Neural progenitor cell (in vitro differentiated cells): Measurements from ENCODE around the gene PNKP. TPM values are rescaled to one million over a fixed set of nuclear protein-coding genes. Genes with fewer than 3 reads are reported as not detected.

Experiments
- DNase-seq: peaks from one replicate; pipeline ENCODE4 v3.0.0-alpha.2; 2016; ENCODE audit warnings: low spot score
- H2AFZ ChIP-seq: fragments of 200-600 bp; sonication (generic); replicated peaks from 2 replicates; pipeline ENCODE4 v1.6.1; 2016; ENCODE audit warnings: antibody characterized with exemption
- H3F3A ChIP-seq: fragments of 200-600 bp; sonication (generic); 2 replicates; pipeline ENCODE4 v1.6.1; 2016; ENCODE audit warnings: antibody characterized with exemption, low read depth
- H3K27ac ChIP-seq: fragments of 200-600 bp; sonication (generic); 2 replicates; pipeline ENCODE4 v1.5.1; 2016; ENCODE audit warnings: mild to moderate bottlenecking
- H3K27me3 ChIP-seq: fragments of 200-600 bp; sonication (generic); 2 replicates; pipeline ENCODE4 v1.6.1; 2016; ENCODE audit warnings: mild to moderate bottlenecking, moderate library complexity
- H3K36me3 ChIP-seq: fragments of 200-600 bp; sonication (generic); 2 replicates; pipeline ENCODE4 v1.5.1; 2016
- H3K4me1 ChIP-seq: fragments of 200-600 bp; sonication (generic); 2 replicates; pipeline ENCODE4 v1.6.1; 2016; ENCODE audit warnings: mixed run types
- H3K4me2 ChIP-seq: fragments of 200-600 bp; sonication (generic); 2 replicates; pipeline ENCODE4 v1.6.1; 2016
- H3K4me3 ChIP-seq: fragments of 200-600 bp; sonication (generic); 2 replicates; pipeline ENCODE4 v1.5.1; 2016
- H3K79me2 ChIP-seq: fragments of 200-600 bp; sonication (generic); 2 replicates; pipeline ENCODE4 v1.6.1; 2016; ENCODE audit warnings: low read depth
- H3K9ac ChIP-seq: fragments of 200-600 bp; sonication (generic); 2 replicates; pipeline ENCODE4 v1.6.1; 2016
- H3K9me3 ChIP-seq: fragments of 200-600 bp; sonication (generic); 2 replicates; pipeline ENCODE4 v1.5.1; 2016; ENCODE audit warnings: low read depth
- H4K20me1 ChIP-seq: fragments of 200-600 bp; sonication (generic); 2 replicates; pipeline ENCODE4 v1.6.1; 2016; ENCODE audit warnings: low read depth
- H3K27ac Mint-ChIP-seq: 3 replicates; pipeline ENCODE4 v1.8.0; 2021; ENCODE audit warnings: mixed read lengths
- H3K27me3 Mint-ChIP-seq: 2 replicates; pipeline ENCODE4 v1.8.0; 2022; ENCODE audit warnings: low read depth, mild to moderate bottlenecking, inconsistent platforms, moderate library complexity, mixed read lengths; ENCODE audit not compliant: insufficient read depth
- H3K36me3 Mint-ChIP-seq: 3 replicates; pipeline ENCODE4 v1.8.0; 2021; ENCODE audit warnings: mixed read lengths
- H3K4me1 Mint-ChIP-seq: 3 replicates; pipeline ENCODE4 v1.8.0; 2021; ENCODE audit warnings: mixed read lengths
- H3K4me3 Mint-ChIP-seq: 3 replicates; pipeline ENCODE4 v1.8.0; 2021; ENCODE audit warnings: mild to moderate bottlenecking, moderate library complexity, mixed read lengths
- H3K9me3 Mint-ChIP-seq: 3 replicates; pipeline ENCODE4 v1.8.0; 2020; ENCODE audit warnings: mixed read lengths
- EZH2 ChIP-seq: fragments of 200-600 bp; sonication (generic); IDR thresholded peaks from 2 replicates; pipeline ENCODE4 v1.6.1; 2017; ENCODE audit warnings: antibody characterized with exemption, mild to moderate bottlenecking, moderate library complexity
- EZH2phosphoT487 ChIP-seq: fragments of 200-600 bp; sonication (generic); IDR thresholded peaks from 2 replicates; pipeline ENCODE4 v1.6.1; 2017; ENCODE audit warnings: antibody characterized with exemption
- total RNA-seq: library from RNA; depleted of rRNA; stranded (reverse); fragments of >200 nt; gene quantifications from 2 replicates; pipeline ENCODE4 v1.2.3, GENCODE V29; 2015; ENCODE audit warnings: low replicate concordance
- TF ChIP-seq, protein P1 (sequence below): fragments of 200-600 bp; sonication (generic); IDR thresholded peaks from 2 replicates; pipeline ENCODE4 v1.5.1; 2017; ENCODE audit warnings: antibody characterized with exemption, mild to moderate bottlenecking

PNKP gene
- total RNA-seq, 1 donor from 2014 or later, result 41.1 TPM

DNA sequence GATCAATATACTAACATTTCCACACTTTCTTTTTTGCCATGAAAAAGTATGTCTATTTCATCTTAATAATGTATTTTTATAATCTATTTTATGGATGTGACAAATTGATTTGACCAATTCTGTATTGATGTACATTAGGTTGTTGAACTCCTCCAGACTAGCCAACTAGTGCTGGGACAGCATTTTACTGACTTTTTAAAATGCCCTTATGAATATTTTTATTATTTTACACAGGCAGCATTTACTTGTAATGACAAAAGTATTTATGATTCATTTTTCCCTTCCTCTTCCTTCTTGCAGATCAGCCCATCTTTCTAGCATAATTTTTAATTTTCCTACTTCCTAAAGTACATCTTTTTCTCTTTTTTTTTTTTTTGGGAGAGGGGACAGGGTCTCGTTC lies 53.4 kb downstream of the PNKP start:
- Mint-ChIP-seq H3K27me3 (peaks cover 16% of the 10 kb centered on the region), H3K27ac (peak overlapping the region; percentile 100), H3K4me1 (peaks cover 42% of the 10 kb centered on the region), H3K36me3 (no peaks in the 10 kb centered on the region), H3K9me3 (no peaks in the 10 kb centered on the region), H3K4me3 (peak overlapping the region; percentile 97)
- TF ChIP-seq, protein P1, sequence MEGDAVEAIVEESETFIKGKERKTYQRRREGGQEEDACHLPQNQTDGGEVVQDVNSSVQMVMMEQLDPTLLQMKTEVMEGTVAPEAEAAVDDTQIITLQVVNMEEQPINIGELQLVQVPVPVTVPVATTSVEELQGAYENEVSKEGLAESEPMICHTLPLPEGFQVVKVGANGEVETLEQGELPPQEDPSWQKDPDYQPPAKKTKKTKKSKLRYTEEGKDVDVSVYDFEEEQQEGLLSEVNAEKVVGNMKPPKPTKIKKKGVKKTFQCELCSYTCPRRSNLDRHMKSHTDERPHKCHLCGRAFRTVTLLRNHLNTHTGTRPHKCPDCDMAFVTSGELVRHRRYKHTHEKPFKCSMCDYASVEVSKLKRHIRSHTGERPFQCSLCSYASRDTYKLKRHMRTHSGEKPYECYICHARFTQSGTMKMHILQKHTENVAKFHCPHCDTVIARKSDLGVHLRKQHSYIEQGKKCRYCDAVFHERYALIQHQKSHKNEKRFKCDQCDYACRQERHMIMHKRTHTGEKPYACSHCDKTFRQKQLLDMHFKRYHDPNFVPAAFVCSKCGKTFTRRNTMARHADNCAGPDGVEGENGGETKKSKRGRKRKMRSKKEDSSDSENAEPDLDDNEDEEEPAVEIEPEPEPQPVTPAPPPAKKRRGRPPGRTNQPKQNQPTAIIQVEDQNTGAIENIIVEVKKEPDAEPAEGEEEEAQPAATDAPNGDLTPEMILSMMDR, result no peak
- TF ChIP-seq EZH2, result no peak
- TF ChIP-seq EZH2phosphoT487, result no peak
- Histone ChIP-seq H3K9ac (no peak overlapping the region), H3K4me2 (peak overlapping the region; percentile 42), H3F3A (peaks cover 42% of the 10 kb centered on the region), H2AFZ (peak overlapping the region; percentile 56), H3K36me3 (no peaks in the 10 kb centered on the region), H4K20me1 (peaks cover 4% of the 10 kb centered on the region), H3K9me3 (no peaks in the 10 kb centered on the region), H3K4me1 (peaks cover 27% of the 10 kb centered on the region), H3K27me3 (no peaks in the 10 kb centered on the region), H3K4me3 (peak overlapping the region; percentile 20), H3K27ac (no peak overlapping the region), H3K79me2 (peaks cover 18% of the 10 kb centered on the region)
- DNase-seq, result no peak

DNA sequence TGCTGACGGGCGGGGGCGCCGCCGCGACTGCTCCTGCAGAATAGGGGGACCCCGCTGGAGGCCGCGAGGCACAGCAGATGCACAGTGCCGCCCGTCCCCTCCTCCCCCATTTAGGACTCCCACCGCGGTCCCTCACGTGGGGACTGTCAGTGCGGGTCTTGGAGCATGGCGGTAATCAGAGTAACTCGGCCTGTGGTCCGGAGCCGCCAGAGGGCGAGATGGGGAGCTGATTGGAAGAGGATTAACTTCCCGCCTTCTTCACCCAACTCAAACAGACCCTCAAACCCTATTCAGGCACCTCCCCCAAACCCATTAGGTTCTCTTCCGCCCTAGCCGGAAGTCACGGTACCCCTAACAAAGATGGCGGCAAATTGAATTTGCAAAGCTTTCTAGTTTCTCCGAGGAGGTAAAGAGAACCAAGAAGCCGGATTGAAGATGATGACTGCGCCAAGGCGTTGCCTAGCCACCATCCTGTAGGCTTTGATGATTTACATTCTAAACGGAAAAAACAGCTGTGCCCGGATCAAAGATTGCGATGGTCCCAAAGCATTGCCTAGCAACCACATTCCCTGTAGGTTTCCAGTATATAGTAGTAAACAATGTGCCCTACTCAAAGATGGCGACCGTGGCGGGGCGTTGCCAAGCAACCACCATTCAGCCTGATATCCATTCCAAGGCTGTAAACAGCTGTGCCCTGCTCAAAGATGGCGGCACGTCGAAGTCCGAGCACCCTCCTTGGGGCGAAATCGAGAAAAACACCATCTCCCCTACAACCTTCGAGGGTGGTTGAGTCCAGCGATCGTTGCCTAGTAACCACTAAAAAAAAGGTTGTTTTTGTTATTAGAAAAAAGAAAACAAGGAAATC lies 54.1 kb downstream of the PNKP start, which contains the start of gene FUZ:
TSS of gene FUZ (minus strand) at position 296 of the 865 bp plus-strand sequence. CDS start at position 110, 186 bp downstream.
- Histone ChIP-seq H3K4me1 (peaks cover 24% of the 10 kb centered on the region), H3K9me3 (no peaks in the 10 kb centered on the region), H3K27me3 (no peaks in the 10 kb centered on the region), H3K36me3 (no peaks in the 10 kb centered on the region), H3K9ac (peak within 1 kb of the TSS; percentile 64), H3K4me3 (peak within 1 kb of the TSS; percentile 71), H2AFZ (peak within 1 kb of the TSS; percentile 98), H3K79me2 (peaks cover 10% of the 10 kb centered on the region), H3K27ac (peak within 1 kb of the TSS; percentile 83), H3K4me2 (peak within 1 kb of the TSS; percentile 93), H4K20me1 (peaks cover 3% of the 10 kb centered on the region), H3F3A (peaks cover 46% of the 10 kb centered on the region)
- H3K27me3 Mint-ChIP-seq, result peaks cover 16% of the 10 kb centered on the region
- peaks cover 46% of the 10 kb centered on the region for H3K4me1 Mint-ChIP-seq
- peak within 1 kb of the TSS; percentile 100 for H3K27ac Mint-ChIP-seq
- H3K36me3 Mint-ChIP-seq, result no peaks in the 10 kb centered on the region
- H3K9me3 Mint-ChIP-seq, result no peaks in the 10 kb centered on the region
- peak within 1 kb of the TSS; percentile 97 for H3K4me3 Mint-ChIP-seq
- TF ChIP-seq EZH2phosphoT487 (no peak), EZH2 (no peak)
- TF ChIP-seq, protein P1, result peak; percentile 56
- peak; percentile 99 for DNase-seq

DNA sequence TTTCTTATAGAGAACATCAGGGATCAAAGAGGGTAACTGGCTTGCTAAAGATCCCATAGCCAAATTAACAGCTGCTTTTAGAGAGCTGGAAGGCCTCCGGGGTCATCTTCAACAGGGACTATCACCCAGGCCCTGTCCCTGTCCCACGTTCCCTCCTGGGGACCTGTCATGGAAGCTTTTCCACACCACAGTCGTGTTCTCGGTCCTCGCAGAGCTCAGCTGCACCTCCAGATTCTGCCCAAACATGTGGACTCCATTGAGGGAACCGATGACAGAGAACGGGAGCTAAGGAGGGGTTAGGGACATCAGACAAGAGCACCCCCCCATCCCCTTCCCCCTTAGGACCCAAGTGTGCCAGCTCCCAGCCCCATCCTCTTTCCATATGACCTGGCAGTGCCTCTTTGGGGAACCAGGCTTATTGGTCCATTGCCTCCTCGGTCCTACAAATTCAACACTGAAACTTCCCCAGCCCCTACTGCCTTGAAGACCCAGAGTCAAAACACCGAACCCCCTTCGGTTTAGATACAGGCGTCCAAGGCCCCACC lies 54.9 kb downstream of the PNKP start:
- no peaks in the 10 kb centered on the region for H3K9me3 ChIP-seq
- no peaks in the 10 kb centered on the region for H3K36me3 ChIP-seq
- TF ChIP-seq, protein P1, result no peak
- no peak for TF ChIP-seq EZH2phosphoT487
- TF ChIP-seq EZH2, result no peak
- Mint-ChIP-seq H3K36me3 (no peaks in the 10 kb centered on the region), H3K9me3 (no peaks in the 10 kb centered on the region), H3K27ac (peak overlapping the region; percentile 100), H3K4me3 (peak overlapping the region; percentile 97), H3K4me1 (peaks cover 51% of the 10 kb centered on the region), H3K27me3 (peaks cover 13% of the 10 kb centered on the region)
- peaks cover 48% of the 10 kb centered on the region for H3F3A ChIP-seq
- no peak overlapping the region for H3K9ac ChIP-seq
- peaks cover 9% of the 10 kb centered on the region for H3K79me2 ChIP-seq
- peaks cover 10% of the 10 kb centered on the region for H4K20me1 ChIP-seq
- DNase-seq, result peak; percentile 5
- peak overlapping the region; percentile 59 for H2AFZ ChIP-seq
- peaks cover 24% of the 10 kb centered on the region for H3K4me1 ChIP-seq
- no peaks in the 10 kb centered on the region for H3K27me3 ChIP-seq
- H3K27ac ChIP-seq, result no peak overlapping the region
- peak overlapping the region; percentile 93 for H3K4me2 ChIP-seq
- peak overlapping the region; percentile 71 for H3K4me3 ChIP-seq
